Vagina (tissue), 2 donors: ENCODE results near the gene ATP11A.

Experiments
- CTCF ChIP-seq, 3 experiments: fragments of 450-650 bp in 2 of 3; fragments of 200-600 bp in 1 of 3; sonication (generic) in 1 of 3; IDR thresholded peaks; one replicate each; pipeline ENCODE4 v1.5.1; 2017 to 2019; ENCODE audit warnings: antibody characterized with exemption in 3 of 3, mild to moderate bottlenecking in 2 of 3, moderate library complexity in 2 of 3
- POLR2A ChIP-seq, 2 donors: fragments of 450-650 bp; IDR thresholded peaks; one replicate each; pipeline ENCODE4 v1.6.1; 2017; ENCODE audit warnings: antibody characterized with exemption in 2 of 2, mild to moderate bottlenecking in 2 of 2, moderate library complexity in 2 of 2
- POLR2AphosphoS5 ChIP-seq, 2 donors: sonication (generic); formaldehyde crosslinking; IDR thresholded peaks; one replicate each; pipeline ENCODE4 v1.9.0; 2017; ENCODE audit warnings: antibody characterized with exemption in 2 of 2, mild to moderate bottlenecking in 2 of 2, low read depth in 1 of 2; ENCODE audit not compliant: insufficient read depth in 1 of 2

GRCh38 chr13:112645327-112645914, 44.4 kb upstream of the ATP11A start:
- TF ChIP-seq CTCF (IDR thresholded peaks at IDR 0.05), result no peak
- no peak for TF ChIP-seq POLR2A (IDR thresholded peaks at IDR 0.05)
- TF ChIP-seq POLR2AphosphoS5 (IDR thresholded peaks at IDR 0.05; ENCODE audit: insufficient read depth in 1 of 2, low read depth in 1 of 2), result no peak
